IMR-90 (cell line): ENCODE measurements around the gene HYAL1. TPM values are rescaled to one million over a fixed set of nuclear protein-coding genes. Genes with fewer than 3 reads are reported as not detected.

Experiments
- ATAC-seq: fragments of 200-7000 bp; cut with Tn5 transposase; 2 replicates; pipeline ENCODE4 v1.9.1; 2020; ENCODE audit warnings: low read depth, mild to moderate bottlenecking, moderate library complexity
- BruUV-seq: library from RNA; stranded (reverse); fragments of 400-500 nt; replicated peaks from 2 replicates; lab custom pipeline; 2021; lab: Mats Ljungman, UMichigan
- CTCF ChIA-PET: fragments of 300-600 bp; formaldehyde crosslinking; extraction: SDS; loops from one replicate; lab custom pipeline; 2021; ENCODE audit warnings: antibody characterized with exemption; lab: Yijun Ruan, JAX
- POLR2A ChIA-PET: fragments of 300-600 bp; sonication (Branson Sonifier 250); formaldehyde crosslinking; loops from one replicate; lab custom pipeline; 2022; ENCODE audit warnings: antibody characterized with exemption; ENCODE audit not compliant: unreplicated experiment; lab: Charles Lee
- DNase-seq: peaks from one replicate; pipeline ENCODE4 v3.0.0; 2013
- H2AFZ ChIP-seq: replicated peaks from 2 replicates; pipeline ENCODE3; 2013; ENCODE audit warnings: low read length, mild to moderate bottlenecking; ENCODE audit not compliant: poor library complexity
- H2AK5ac ChIP-seq: 2 replicates; pipeline ENCODE4 v1.6.1; 2013; ENCODE audit warnings: low read depth, low read length, inconsistent platforms
- H2AK9ac ChIP-seq: replicated peaks from 2 replicates; pipeline ENCODE3; 2013; ENCODE audit warnings: mild to moderate bottlenecking, low read depth, low read length, moderate library complexity; ENCODE audit not compliant: poor library complexity
- H2BK120ac ChIP-seq: 2 replicates; pipeline ENCODE4 v1.6.1; 2013; ENCODE audit warnings: low read depth, low read length, inconsistent platforms
- H2BK15ac ChIP-seq: 3 replicates; pipeline ENCODE4 v1.6.1; 2013; ENCODE audit warnings: low read depth, low read length, inconsistent platforms
- H2BK20ac ChIP-seq: 2 replicates; pipeline ENCODE4 v1.6.1; 2013; ENCODE audit warnings: low read depth, mild to moderate bottlenecking, inconsistent platforms, low read length, moderate library complexity
- H2BK5ac ChIP-seq: 2 replicates; pipeline ENCODE4 v1.6.1; 2013; ENCODE audit warnings: mild to moderate bottlenecking, low read depth, low read length, inconsistent platforms; ENCODE audit not compliant: poor library complexity, severe bottlenecking
- H3K14ac ChIP-seq: replicated peaks from 2 replicates; pipeline ENCODE4 v1.6.1; 2013; ENCODE audit warnings: low read depth, low read length, inconsistent platforms
- H3K18ac ChIP-seq: 2 replicates; pipeline ENCODE4 v1.6.1; 2013; ENCODE audit warnings: low read depth, low read length, control low read depth
- H3K23ac ChIP-seq: 2 replicates; pipeline ENCODE4 v1.6.1; 2013; ENCODE audit warnings: low read depth, low read length, inconsistent platforms
- H3K27ac ChIP-seq: 2 replicates; pipeline ENCODE4 v1.5.1; 2013; ENCODE audit warnings: mild to moderate bottlenecking, control low read depth, low read length; ENCODE audit not compliant: insufficient read depth
- H3K27me3 ChIP-seq: 2 replicates; pipeline ENCODE4 v1.6.1; 2013; ENCODE audit warnings: low read length; ENCODE audit not compliant: control insufficient read depth, insufficient read depth
- H3K36me3 ChIP-seq: 2 replicates; pipeline ENCODE4 v1.6.1; 2013; ENCODE audit warnings: low read length, mixed read lengths; ENCODE audit not compliant: control insufficient read depth, insufficient read depth
- H3K4ac ChIP-seq: 2 replicates; pipeline ENCODE4 v1.6.1; 2013; ENCODE audit warnings: low read depth, low read length, inconsistent platforms
- H3K4me1 ChIP-seq: 2 replicates; pipeline ENCODE4 v1.6.1; 2013; ENCODE audit warnings: low read length, mixed read lengths; ENCODE audit not compliant: control insufficient read depth, insufficient read depth
- H3K4me2 ChIP-seq: 2 replicates; pipeline ENCODE4 v1.6.1; 2013; ENCODE audit warnings: low read depth, mild to moderate bottlenecking, control low read depth, low read length, moderate library complexity
- H3K4me3 ChIP-seq: 2 replicates; pipeline ENCODE4 v1.5.1; 2013; ENCODE audit warnings: low read depth, mild to moderate bottlenecking, control low read depth, low read length, moderate library complexity; ENCODE audit not compliant: insufficient read depth
- H3K56ac ChIP-seq: 2 replicates; pipeline ENCODE4 v1.6.1; 2013; ENCODE audit warnings: low read length, inconsistent platforms; ENCODE audit not compliant: insufficient read depth; ENCODE audit errors: extremely low read depth
- H3K79me1 ChIP-seq, 2 experiments: 2 replicates each; pipeline ENCODE4 v1.6.1; 2013; ENCODE audit warnings: low read length in 2 of 2, inconsistent platforms in 1 of 2, low read depth in 1 of 2
- H3K9ac ChIP-seq: 2 replicates; pipeline ENCODE4 v1.6.1; 2013; ENCODE audit warnings: low read depth, low read length, control low read depth
- H3K9me1 ChIP-seq: 2 replicates; pipeline ENCODE4 v1.6.1; 2013; ENCODE audit warnings: low read length, inconsistent platforms; ENCODE audit not compliant: insufficient read depth
- H3K9me3 ChIP-seq: 2 replicates; pipeline ENCODE4 v1.6.1; 2013; ENCODE audit warnings: low read length; ENCODE audit not compliant: control insufficient read depth, insufficient read depth
- H4K20me1 ChIP-seq: 2 replicates; pipeline ENCODE4 v1.6.1; 2013; ENCODE audit warnings: low read length, inconsistent platforms; ENCODE audit not compliant: insufficient read depth
- H4K5ac ChIP-seq: 2 replicates; pipeline ENCODE4 v1.6.1; 2013; ENCODE audit warnings: mild to moderate bottlenecking, low read depth, low read length, control low read depth
- H4K8ac ChIP-seq, 2 experiments: 2 replicates each; pipeline ENCODE4 v1.6.1; 2013; ENCODE audit warnings: low read depth in 2 of 2, low read length in 2 of 2, control low read depth in 1 of 2, inconsistent platforms in 1 of 2
- H4K91ac ChIP-seq: 2 replicates; pipeline ENCODE4 v1.6.1; 2013; ENCODE audit warnings: low read depth, low read length, inconsistent platforms; ENCODE audit not compliant: insufficient read depth
- BHLHE40 ChIP-seq: fragments of 150-350 bp; IDR thresholded peaks from 2 replicates; pipeline ENCODE4 v1.6.1; 2016; ENCODE audit warnings: mild to moderate bottlenecking, low read depth, low read length
- CEBPB ChIP-seq: IDR thresholded peaks from 2 replicates; pipeline ENCODE4 v1.6.1; 2012; ENCODE audit warnings: low read depth, low read length, improper control_type of control experiment
- CTCF ChIP-seq: conservative IDR thresholded peaks from 2 replicates; pipeline ENCODE4 v1.5.1; 2012; ENCODE audit warnings: mild to moderate bottlenecking, low read depth, low read length, improper control_type of control experiment
- FOS ChIP-seq: fragments of 150-350 bp; IDR thresholded peaks from 2 replicates; pipeline ENCODE4 v1.6.1; 2016; ENCODE audit warnings: low read depth, low read length
- MAFK ChIP-seq: IDR thresholded peaks from 2 replicates; pipeline ENCODE4 v1.6.1; 2012; ENCODE audit warnings: low read depth, low read length, improper control_type of control experiment
- MAZ ChIP-seq: IDR thresholded peaks from 2 replicates; pipeline ENCODE4 v1.6.1; 2012; ENCODE audit warnings: low read depth, mild to moderate bottlenecking, low read length, improper control_type of control experiment, moderate library complexity, borderline replicate concordance
- MXI1 ChIP-seq: IDR thresholded peaks from 2 replicates; pipeline ENCODE4 v1.6.1; 2012; ENCODE audit warnings: low read depth, mild to moderate bottlenecking, low read length, moderate library complexity, borderline replicate concordance
- NFE2L2 ChIP-seq: fragments of 150-350 bp; IDR thresholded peaks from 2 replicates; pipeline ENCODE4 v1.6.1; 2016; ENCODE audit warnings: low read depth, mild to moderate bottlenecking, low read length
- POLR2A ChIP-seq: IDR thresholded peaks from 2 replicates; pipeline ENCODE4 v1.6.1; 2012; ENCODE audit warnings: mild to moderate bottlenecking, low read depth, low read length
- RAD21 ChIP-seq: IDR thresholded peaks from 2 replicates; pipeline ENCODE4 v1.6.1; 2012; ENCODE audit warnings: low read length, improper control_type of control experiment
- RCOR1 ChIP-seq: IDR thresholded peaks from 2 replicates; pipeline ENCODE4 v1.6.1; 2012; ENCODE audit warnings: mild to moderate bottlenecking, low read length, improper control_type of control experiment; ENCODE audit not compliant: insufficient replicate concordance
- RFX5 ChIP-seq: IDR thresholded peaks from 2 replicates; pipeline ENCODE4 v1.8.0; 2012; ENCODE audit warnings: low read depth, mild to moderate bottlenecking, low read length, moderate library complexity
- SMC3 ChIP-seq: fragments of 150-350 bp; IDR thresholded peaks from 2 replicates; pipeline ENCODE4 v1.6.1; 2016; ENCODE audit warnings: low read depth, mild to moderate bottlenecking, antibody characterized with exemption, low read length, moderate library complexity
- USF2 ChIP-seq: fragments of 150-350 bp; IDR thresholded peaks from 2 replicates; pipeline ENCODE4 v1.6.1; 2017; ENCODE audit warnings: mild to moderate bottlenecking, antibody characterized with exemption, low read length, low read depth
- WGBS, 2 experiments: methylation state at CpG; one replicate each; pipeline versions ENCODE4 v1.1.5 to v1.1.7; 2013; ENCODE audit warnings: missing lambda C conversion rate in 2 of 2; ENCODE audit not compliant: insufficient read length in 1 of 2; ENCODE audit errors: extremely low coverage in 2 of 2; 5-methylcytosine and 5-hydroxymethylcytosine counted together
- dilution Hi-C: fragments of 300-500 bp; cut with HindIII; formaldehyde crosslinking; loops from one replicate; pipeline ENCODE4 v1.14.3; 2018; ENCODE audit warnings: low sequenced_read_pairs; ENCODE audit not compliant: unreplicated experiment
- in situ Hi-C: fragments of 300-500 bp; cut with MboI; formaldehyde crosslinking; loops from 3 replicates; pipeline ENCODE4 v1.14.3; 2019; ENCODE audit warnings: low sequenced_read_pairs, inconsistent platforms, mixed read lengths
- intact Hi-C: fragments of 100-400 bp; cut with micrococcal nuclease; formaldehyde crosslinking; loops from 2 replicates; pipeline ENCODE4 v1.10.0; 2022
- polyA plus RNA-seq, 3 experiments: library from polyadenylated mRNA; depleted of rRNA; stranded (reverse); fragments of >200 nt; gene quantifications; 2 replicates each; pipeline ENCODE4 v1.2.3, GENCODE V29; 2012; ENCODE audit warnings: low replicate concordance in 1 of 3
- total RNA-seq: library from RNA; depleted of rRNA; stranded (reverse); fragments of >200 nt; gene quantifications from 2 replicates; pipeline ENCODE4 v1.2.3, GENCODE V29; 2012

The HYAL1 gene
- total and polyA plus RNA-seq, 2 of the 4 experiments (the other 2 are of a cell fraction) = 0.32 to 0.36 TPM

- Histone ChIP-seq H3K27ac (no peak overlapping the region), H3K18ac (no peak overlapping the region), H2BK20ac (no peak overlapping the region), H2AFZ (no peak overlapping the region), H4K91ac (no peak overlapping the region), H3K9ac (no peak overlapping the region), H2AK9ac (no peak overlapping the region), H3K79me1 (peaks cover 13 to 36% of the 10 kb centered on the region in 2 experiments), H2BK5ac (no peak overlapping the region), H3K9me1 (peaks cover 18% of the 10 kb centered on the region), H3K4ac (no peak overlapping the region), H3K14ac (no peak overlapping the region), H2BK15ac (no peak overlapping the region), H4K8ac (no peak overlapping the region), H3K4me3 (no peak overlapping the region), H4K20me1 (0 out of 2 replicates have a peak, but pooled peaks cover 13% of the 10 kb centered on the region), H4K5ac (no peak overlapping the region), H2AK5ac (no peak overlapping the region), H3K27me3 (no peaks in the 10 kb centered on the region), H2BK120ac (no peak overlapping the region), H3K23ac (no peak overlapping the region), H3K36me3 (peaks cover 33% of the 10 kb centered on the region), H3K4me2 (no peak overlapping the region), H3K9me3 (peaks cover 2% of the 10 kb centered on the region; the same call in 1 of the 2 replicates), H3K56ac (no peak overlapping the region), H3K4me1 (peaks cover 6% of the 10 kb centered on the region; the same call in 1 of the 2 replicates)
- POLR2A ChIA-PET = no interaction called here
- TF ChIP-seq RFX5 (no peak), USF2 (no peak), CTCF (no peak), MAFK (no peak), MXI1 (no peak), NFE2L2 (no peak), BHLHE40 (no peak), RCOR1 (no peak), POLR2A (no peak), FOS (no peak), SMC3 (no peak), CEBPB (no peak), MAZ (no peak), RAD21 (no peak)
- DNase-seq = no peak
- WGBS, 2 experiments = 89% methylated on average over 3 of the region's 3 CpGs; no CpG with 5 or more reads in 1 of the 2 experiments
- CTCF ChIA-PET = no interaction called here
- no peak for ATAC-seq
- no TSS peak for BruUV-seq
- intact Hi-C loops = no loop called here
- in situ Hi-C loops = no loop called here
- dilution Hi-C loops = no loop called here
These were observed 11.0 kb upstream of the HYAL1 start for GRCh38 chr3:50314342-50314741.
